Fibroblast of lung (primary cell): Measurements from ENCODE around the gene DYRK1A. TPM values are rescaled to one million over a fixed set of nuclear protein-coding genes. Genes with fewer than 3 reads are reported as not detected.

Experiments
- DNase-seq, 2 donors: peaks; one replicate each; pipeline versions ENCODE4 v3.0.0 to v3.0.0-alpha.2; 2010; ENCODE audit warnings: low read depth in 2 of 2
- H2AFZ ChIP-seq: 2 replicates; pipeline ENCODE4 v1.5.1; 2012; ENCODE audit warnings: low read length, control low read depth, inconsistent platforms
- H3K27ac ChIP-seq: 2 replicates; pipeline ENCODE4 v1.5.1; 2011; ENCODE audit warnings: low read length, control low read depth; ENCODE audit not compliant: insufficient read depth
- H3K27me3 ChIP-seq: 2 replicates; pipeline ENCODE4 v1.5.1; 2011; ENCODE audit warnings: mild to moderate bottlenecking, low read length; ENCODE audit not compliant: control insufficient read depth, insufficient read depth
- H3K36me3 ChIP-seq: 2 replicates; pipeline ENCODE4 v1.5.1; 2011; ENCODE audit warnings: low read length; ENCODE audit not compliant: control insufficient read depth, insufficient read depth
- H3K4me1 ChIP-seq: 2 replicates; pipeline ENCODE4 v1.5.1; 2011; ENCODE audit warnings: low read length; ENCODE audit not compliant: control insufficient read depth, insufficient read depth; ENCODE audit errors: extremely low read depth
- H3K4me2 ChIP-seq: 2 replicates; pipeline ENCODE4 v1.5.1; 2011; ENCODE audit warnings: low read length, control low read depth; ENCODE audit not compliant: insufficient read depth; ENCODE audit errors: extremely low read depth
- H3K4me3 ChIP-seq, 4 experiments: fragments of 200-600 bp in 1 of 4; sonication (generic) in 1 of 4; replicated peaks in 1 of 4; 2 replicates each; pipeline ENCODE4 v1.5.1; 2011 to 2016; ENCODE audit warnings: low read length in 4 of 4, low read depth in 3 of 4, mild to moderate bottlenecking in 3 of 4, control low read depth in 2 of 4, inconsistent platforms in 1 of 4, mixed read lengths in 1 of 4; ENCODE audit not compliant: insufficient read depth in 1 of 4; ENCODE audit errors: control extremely low read depth in 1 of 4
- H3K79me2 ChIP-seq: 2 replicates; pipeline ENCODE4 v1.5.1; 2012; ENCODE audit warnings: mild to moderate bottlenecking, low read length, inconsistent platforms; ENCODE audit not compliant: control insufficient read depth, insufficient read depth
- H3K9ac ChIP-seq: 2 replicates; pipeline ENCODE4 v1.5.1; 2011; ENCODE audit warnings: mild to moderate bottlenecking, low read length, control low read depth; ENCODE audit not compliant: insufficient read depth
- H3K9me3 ChIP-seq: 2 replicates; pipeline ENCODE4 v1.5.1; 2012; ENCODE audit warnings: low read depth, low read length; ENCODE audit not compliant: control insufficient read depth, insufficient read depth
- H4K20me1 ChIP-seq: 2 replicates; pipeline ENCODE4 v1.5.1; 2011; ENCODE audit warnings: low read length; ENCODE audit not compliant: control insufficient read depth, insufficient read depth; ENCODE audit errors: extremely low read depth
- CTCF ChIP-seq, 2 donors: IDR thresholded peaks in 1 of 2; conservative IDR thresholded peaks in 1 of 2; 1 replicate in 1 of 2; 2 replicates in 1 of 2; pipeline ENCODE4 v1.5.1; 2011 to 2012; ENCODE audit warnings: low read length in 2 of 2, control low read depth in 1 of 2, inconsistent platforms in 1 of 2, low read depth in 1 of 2, mild to moderate bottlenecking in 1 of 2
- EZH2 ChIP-seq: IDR thresholded peaks from 2 replicates; pipeline ENCODE4 v1.5.1; 2012; ENCODE audit warnings: low read length, control low read depth, mild to moderate bottlenecking; ENCODE audit errors: missing control alignments
- polyA plus RNA-seq, 2 donors: library from polyadenylated mRNA; depleted of rRNA in 1 of 2; stranded (reverse) in 1 of 2; unstranded in 1 of 2; fragments of >200 nt; gene quantifications; 2 replicates each; pipeline ENCODE4 v1.2.1, GENCODE V29; 2011 to 2012; ENCODE audit warnings: missing spikeins in 1 of 2
- total RNA-seq: library from RNA; depleted of rRNA; stranded (reverse); fragments of >200 nt; gene quantifications from 2 replicates; pipeline ENCODE4 v1.2.1, GENCODE V29; 2014

Gene DYRK1A
- total and polyA plus RNA-seq, 2 donors (not counting 1 experiment from before 2014, with no cell fraction given), result 45.9 to 64.1 TPM

- DNase-seq, result no peak
- Histone ChIP-seq H3K36me3 (no peaks in the 10 kb centered on the region), H3K9ac (no peak overlapping the region), H3K27me3 (peaks cover 2% of the 10 kb centered on the region), H3K9me3 (no peaks in the 10 kb centered on the region), H3K4me2 (no peak overlapping the region), H3K4me3 (no peak overlapping the region), H3K4me1 (no peaks in the 10 kb centered on the region), H3K27ac (no peak overlapping the region), H2AFZ (no peak overlapping the region), H3K79me2 (no peaks in the 10 kb centered on the region), H4K20me1 (no peaks in the 10 kb centered on the region)
- no peak for TF ChIP-seq EZH2
- no peak for TF ChIP-seq CTCF (conservative IDR thresholded peaks at IDR 0.05 in 1 of 2, IDR thresholded peaks at IDR 0.05 in 1 of 2; ENCODE audit: low read depth in 1 of 2, low read length in 2 of 2)
These were observed 189.2 kb downstream of the DYRK1A start for GRCh38 chr21:37555672-37556261.

- Histone ChIP-seq H3K27me3 (peaks cover 2% of the 10 kb centered on the region), H3K9ac (no peak overlapping the region), H3K9me3 (no peaks in the 10 kb centered on the region), H3K27ac (no peak overlapping the region), H4K20me1 (no peaks in the 10 kb centered on the region), H3K4me2 (no peak overlapping the region), H3K4me1 (no peaks in the 10 kb centered on the region), H3K36me3 (no peaks in the 10 kb centered on the region), H3K4me3 (no peak overlapping the region), H3K79me2 (no peaks in the 10 kb centered on the region), H2AFZ (no peak overlapping the region)
- no peak for DNase-seq
- TF ChIP-seq EZH2, result no peak
- no peak for TF ChIP-seq CTCF (conservative IDR thresholded peaks at IDR 0.05 in 1 of 2, IDR thresholded peaks at IDR 0.05 in 1 of 2; ENCODE audit: low read depth in 1 of 2, low read length in 2 of 2)
These were observed 190.8 kb downstream of the DYRK1A start for GRCh38 chr21:37557261-37557950.

DNA sequence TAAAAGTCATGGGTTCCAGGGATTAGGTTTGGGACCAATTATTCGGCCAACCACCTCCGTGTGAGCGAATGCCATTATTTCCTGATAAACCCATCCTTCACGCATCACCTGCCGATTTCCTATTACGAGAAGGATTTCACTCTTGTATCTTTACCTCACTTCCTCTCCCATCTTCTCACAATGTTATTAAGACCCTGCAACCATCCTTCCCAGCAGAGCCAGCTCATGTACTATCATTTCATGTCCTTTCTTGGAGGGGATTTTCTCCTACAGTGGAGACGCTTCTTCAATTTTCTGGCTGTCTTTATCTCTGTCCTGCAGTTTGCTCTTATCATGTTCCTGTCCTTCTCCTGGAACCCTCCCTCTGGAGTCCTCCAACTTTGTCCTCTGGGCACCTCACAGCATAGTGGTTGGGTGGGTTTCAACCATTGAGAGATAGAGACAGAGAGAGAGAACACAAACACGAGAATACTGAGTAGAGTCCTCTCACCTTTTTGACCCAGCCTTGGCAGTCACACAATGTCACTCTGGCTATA, 192.2 kb downstream of the DYRK1A start:
- no peak overlapping the region for H3K4me3 ChIP-seq
- peaks cover 4% of the 10 kb centered on the region for H3K4me1 ChIP-seq
- no peaks in the 10 kb centered on the region for H3K79me2 ChIP-seq
- no peak overlapping the region for H2AFZ ChIP-seq
- peaks cover 2% of the 10 kb centered on the region for H3K27me3 ChIP-seq
- DNase-seq, result no peak
- H4K20me1 ChIP-seq, result no peaks in the 10 kb centered on the region
- no peak overlapping the region for H3K4me2 ChIP-seq
- no peaks in the 10 kb centered on the region for H3K9me3 ChIP-seq
- no peaks in the 10 kb centered on the region for H3K36me3 ChIP-seq
- TF ChIP-seq EZH2 (no peak), CTCF (conservative IDR thresholded peaks at IDR 0.05 in 1 of 2, IDR thresholded peaks at IDR 0.05 in 1 of 2; ENCODE audit: low read depth in 1 of 2, low read length in 2 of 2) (no peak)
- no peak overlapping the region for H3K27ac ChIP-seq
- H3K9ac ChIP-seq, result no peak overlapping the region
